GM21390 (cell line): ENCODE results near the gene RNF13.
A peak's percentile ranks its signal among the peaks of the same experiment; 100 is the strongest.

Experiments
- ATAC-seq: cut with Tn5 transposase; IDR thresholded peaks from one replicate; pipeline ENCODE4 v1.9.1; 2021; ENCODE audit not compliant: unreplicated experiment

Gene RNF13, protein sequence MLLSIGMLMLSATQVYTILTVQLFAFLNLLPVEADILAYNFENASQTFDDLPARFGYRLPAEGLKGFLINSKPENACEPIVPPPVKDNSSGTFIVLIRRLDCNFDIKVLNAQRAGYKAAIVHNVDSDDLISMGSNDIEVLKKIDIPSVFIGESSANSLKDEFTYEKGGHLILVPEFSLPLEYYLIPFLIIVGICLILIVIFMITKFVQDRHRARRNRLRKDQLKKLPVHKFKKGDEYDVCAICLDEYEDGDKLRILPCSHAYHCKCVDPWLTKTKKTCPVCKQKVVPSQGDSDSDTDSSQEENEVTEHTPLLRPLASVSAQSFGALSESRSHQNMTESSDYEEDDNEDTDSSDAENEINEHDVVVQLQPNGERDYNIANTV

DNA sequence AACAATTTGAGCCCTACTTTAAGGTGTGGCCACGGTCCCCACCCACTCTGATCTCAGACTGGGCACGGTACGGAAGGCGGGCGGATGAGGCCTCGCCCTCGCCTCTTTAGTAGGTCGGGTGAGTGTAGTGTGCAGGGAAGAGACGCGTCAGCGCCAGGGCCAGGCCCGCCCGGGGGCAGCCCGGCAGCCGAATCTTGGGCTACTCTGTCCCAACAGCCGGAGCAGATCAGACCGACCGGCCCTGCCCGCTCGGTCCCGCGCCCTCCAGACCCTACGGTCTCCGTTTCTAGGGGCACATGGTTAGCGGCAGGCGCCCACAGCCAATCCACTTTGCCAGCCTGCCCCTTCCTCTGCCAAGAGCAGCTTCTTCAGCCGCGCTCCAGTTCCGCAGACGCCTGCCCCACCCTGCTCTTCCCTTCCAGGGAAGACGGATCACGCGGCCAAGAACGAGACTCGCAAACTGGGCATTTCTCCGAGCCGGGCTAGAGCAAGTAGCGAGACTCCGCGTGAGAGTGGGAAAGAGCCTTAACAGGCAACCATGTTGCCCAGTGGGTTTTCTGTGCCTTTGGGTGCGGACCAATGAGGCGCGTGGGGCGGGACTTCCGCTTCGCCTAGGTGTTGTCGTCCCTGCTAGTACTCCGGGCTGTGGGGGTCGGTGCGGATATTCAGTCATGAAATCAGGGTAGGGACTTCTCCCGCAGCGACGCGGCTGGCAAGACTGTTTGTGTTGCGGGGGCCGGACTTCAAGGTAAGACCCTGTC is at the start of gene RNF13:
TSS of gene RNF13 (plus strand) at position 610 of the 761 bp plus-strand sequence. CDS start 32,812 bp downstream, outside the sequence.
- peak; percentile 91 for ATAC-seq

DNA sequence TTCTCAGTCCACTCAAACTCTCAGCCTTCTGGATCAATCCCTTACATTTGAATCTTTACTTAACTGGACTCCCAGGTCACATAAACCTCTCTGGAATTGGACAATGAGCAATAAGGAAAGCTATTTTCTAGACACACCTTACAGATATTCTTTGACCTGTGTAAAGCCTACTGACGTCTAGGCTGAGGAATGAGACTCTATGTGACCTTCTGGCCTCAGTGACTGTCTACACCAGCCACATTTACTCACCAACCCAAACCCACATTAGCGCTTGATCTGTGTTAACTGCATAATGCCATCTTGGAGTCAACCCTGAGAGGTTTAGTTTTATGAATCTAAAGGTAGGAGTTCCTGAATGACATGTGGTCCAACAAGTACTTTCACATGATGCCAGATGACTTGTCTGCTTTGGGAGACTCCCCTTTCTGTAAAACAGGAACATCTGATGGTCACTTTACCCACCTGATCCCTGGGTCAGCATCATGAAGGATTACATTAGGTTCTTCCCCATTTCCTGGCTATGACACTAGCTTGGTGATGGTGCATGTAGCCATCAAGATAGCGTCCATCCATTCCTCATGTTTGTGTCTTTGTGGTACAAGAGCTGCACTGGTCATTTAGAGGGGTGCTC is 49.3 kb upstream of the RNF13 start:
- ATAC-seq: no peak

DNA sequence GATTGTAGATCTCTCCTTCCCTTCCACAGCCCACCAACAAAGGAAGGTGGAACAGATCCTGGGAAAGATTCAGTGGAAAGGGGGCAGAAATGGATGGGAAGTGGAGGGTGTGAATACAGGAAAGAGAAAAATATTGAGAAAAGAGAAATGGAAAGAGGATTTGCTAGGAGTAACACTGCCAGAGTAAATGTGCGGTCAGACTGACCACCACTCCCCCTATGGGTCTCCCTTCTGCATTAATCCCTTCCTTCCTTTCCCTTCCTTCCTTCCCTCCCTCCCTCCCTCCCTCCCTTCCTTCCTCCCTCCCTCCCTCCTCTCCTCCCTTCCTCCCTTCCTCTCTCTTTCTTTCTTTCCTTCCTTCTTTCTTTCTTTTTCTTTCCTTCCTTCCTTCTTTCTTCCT is 48.7 kb upstream of the RNF13 start:
- ATAC-seq: no peak

DNA sequence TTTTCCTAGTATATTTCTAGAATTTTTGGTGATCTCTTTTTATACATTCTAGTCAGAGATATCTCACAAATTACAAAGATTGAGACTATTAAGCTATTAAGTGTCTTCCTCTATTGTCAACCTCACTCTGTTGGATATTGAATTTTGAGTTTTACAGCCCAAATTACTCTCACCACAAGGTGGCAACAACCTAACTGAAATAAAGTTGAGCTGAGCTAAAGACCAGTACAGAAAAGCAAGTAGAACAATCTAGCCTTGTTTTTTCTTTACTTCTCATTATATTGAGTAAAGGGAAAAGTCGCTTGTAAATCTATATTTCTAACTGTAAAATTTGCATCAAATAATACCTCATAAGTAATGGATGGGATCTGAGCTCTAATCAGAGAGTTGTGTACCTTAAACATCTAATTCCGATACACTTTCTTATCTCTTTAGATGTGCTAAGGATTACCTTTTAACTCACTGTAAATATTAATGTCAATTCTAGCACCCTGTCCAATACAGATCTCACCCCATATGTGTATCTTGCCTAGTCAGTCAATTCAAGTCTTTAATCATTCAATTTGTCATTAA is 47.2 kb upstream of the RNF13 start:
- no peak for ATAC-seq

DNA sequence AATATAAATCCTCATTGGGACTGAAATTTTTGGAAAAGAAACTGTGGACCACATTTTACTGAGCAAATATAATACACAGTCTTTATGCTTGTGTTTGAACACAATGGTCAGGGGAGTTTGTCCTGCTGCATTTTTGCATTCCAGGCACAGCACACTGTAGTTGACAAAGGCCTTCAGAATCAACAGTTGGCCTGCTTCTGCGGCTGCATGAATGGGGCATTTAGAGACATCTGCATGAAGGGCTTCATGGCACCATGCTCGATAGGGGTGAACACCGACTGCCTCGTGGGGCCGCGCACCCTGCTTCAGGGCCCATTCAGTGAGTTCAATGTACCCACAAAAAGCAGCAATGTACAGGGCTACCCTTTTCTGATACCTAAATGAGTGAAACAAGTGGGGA is 45.3 kb upstream of the RNF13 start:
- no peak for ATAC-seq

DNA sequence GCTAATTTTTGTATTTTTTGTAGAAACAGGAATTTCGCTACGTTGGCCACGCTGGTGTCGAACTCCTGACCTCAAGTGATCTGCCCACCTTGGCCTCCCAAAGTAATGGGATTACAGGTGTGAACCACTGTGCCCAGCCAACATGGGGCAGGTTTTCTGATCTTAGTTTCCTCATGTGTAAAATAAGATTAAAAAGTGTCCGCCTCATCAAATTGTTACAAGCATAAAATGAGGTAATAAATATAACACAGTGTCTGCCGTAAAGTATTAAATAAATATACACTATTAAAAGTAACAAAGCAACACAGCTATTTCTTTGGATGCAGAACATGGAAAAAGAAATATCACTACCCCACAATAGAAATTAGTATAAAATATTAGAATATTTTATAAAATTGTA is 44.3 kb upstream of the RNF13 start:
- ATAC-seq: no peak

DNA sequence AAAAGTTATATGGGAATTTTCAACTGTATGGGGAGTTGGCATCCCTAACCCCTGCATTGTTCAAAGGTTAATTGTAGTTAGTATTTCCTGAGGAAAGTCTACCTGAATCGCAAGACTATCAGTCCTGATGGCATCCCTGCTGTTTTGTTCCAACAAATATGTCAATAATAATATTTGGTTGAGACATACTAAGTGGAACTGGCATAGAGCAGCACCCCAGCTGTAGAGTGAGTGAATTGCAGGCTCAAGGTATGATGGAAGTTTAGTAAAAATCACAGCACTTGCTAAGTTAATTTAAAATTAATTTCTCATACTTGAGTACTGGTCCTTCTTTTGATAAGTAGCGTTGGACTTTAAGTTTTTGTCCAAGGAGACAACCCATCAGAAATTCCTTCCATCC is 42.8 kb upstream of the RNF13 start:
- ATAC-seq: no peak

DNA sequence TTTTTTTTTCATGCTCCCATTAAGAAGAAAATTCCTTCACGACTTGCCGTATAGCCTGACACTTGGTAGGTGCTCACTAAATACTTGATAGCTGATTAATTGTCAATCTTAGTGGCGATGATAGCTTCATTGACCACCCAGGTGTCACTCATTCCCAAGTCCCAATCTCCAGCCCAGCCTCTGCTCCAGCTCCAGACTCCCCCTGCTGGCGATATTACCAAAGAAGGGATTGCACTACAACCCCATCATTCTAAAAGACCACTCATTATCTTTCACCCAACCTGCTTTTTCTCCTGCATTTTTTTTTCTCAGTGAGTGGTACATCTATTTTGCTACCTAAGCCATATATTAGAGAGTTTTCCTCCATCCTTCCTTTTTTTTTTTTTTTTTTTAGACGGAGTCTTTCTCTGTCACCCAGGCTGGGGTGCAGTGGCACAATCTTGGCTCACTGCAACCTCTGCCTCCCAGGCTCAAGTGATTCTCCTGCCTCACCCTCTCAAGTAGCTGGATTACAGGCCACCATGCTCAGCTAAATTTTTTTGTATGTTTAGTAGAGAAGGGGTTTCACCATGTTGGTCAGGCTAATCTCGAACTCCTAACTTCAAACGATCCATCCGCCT is 41.3 kb upstream of the RNF13 start:
- peak; percentile 70 for ATAC-seq

DNA sequence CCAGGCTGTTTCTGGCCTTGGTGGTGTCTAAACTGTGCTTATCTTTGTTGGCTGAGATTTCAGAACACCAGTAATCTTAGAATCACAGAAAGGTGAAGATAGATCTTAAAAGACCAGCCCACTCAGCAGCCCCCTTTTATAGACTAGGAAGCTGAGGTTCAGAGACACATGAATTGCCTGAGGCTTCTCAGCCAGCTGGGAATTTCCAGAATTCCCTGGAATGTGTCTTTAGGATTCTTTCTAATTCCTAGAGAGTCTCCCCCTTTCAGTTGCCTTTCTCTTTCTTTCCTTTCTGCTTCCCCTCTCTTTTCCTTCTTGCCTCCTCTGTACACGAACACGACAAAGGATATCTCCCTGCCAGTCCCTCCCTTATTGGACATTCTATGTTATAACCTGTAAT is 40.2 kb upstream of the RNF13 start:
- no peak for ATAC-seq

DNA sequence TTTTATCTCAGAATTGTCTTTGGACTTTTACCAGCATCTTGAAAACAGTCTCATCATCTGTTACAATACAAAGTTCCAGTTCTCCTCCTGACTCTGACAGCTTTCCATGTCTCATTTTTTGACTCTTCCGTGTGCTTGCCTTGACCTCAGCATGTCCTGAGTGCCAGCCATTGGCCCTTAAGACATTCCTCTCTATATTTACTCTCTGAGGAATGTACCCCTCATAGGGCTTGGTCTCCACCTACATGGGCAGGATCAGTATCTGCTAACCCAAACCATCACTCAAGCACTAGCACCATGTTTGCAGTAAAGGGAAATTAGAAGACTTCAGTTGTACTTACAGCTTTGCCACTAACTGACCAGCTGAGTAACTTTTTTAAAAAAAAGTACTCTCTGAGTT is 36.8 kb upstream of the RNF13 start:
- no peak for ATAC-seq

DNA sequence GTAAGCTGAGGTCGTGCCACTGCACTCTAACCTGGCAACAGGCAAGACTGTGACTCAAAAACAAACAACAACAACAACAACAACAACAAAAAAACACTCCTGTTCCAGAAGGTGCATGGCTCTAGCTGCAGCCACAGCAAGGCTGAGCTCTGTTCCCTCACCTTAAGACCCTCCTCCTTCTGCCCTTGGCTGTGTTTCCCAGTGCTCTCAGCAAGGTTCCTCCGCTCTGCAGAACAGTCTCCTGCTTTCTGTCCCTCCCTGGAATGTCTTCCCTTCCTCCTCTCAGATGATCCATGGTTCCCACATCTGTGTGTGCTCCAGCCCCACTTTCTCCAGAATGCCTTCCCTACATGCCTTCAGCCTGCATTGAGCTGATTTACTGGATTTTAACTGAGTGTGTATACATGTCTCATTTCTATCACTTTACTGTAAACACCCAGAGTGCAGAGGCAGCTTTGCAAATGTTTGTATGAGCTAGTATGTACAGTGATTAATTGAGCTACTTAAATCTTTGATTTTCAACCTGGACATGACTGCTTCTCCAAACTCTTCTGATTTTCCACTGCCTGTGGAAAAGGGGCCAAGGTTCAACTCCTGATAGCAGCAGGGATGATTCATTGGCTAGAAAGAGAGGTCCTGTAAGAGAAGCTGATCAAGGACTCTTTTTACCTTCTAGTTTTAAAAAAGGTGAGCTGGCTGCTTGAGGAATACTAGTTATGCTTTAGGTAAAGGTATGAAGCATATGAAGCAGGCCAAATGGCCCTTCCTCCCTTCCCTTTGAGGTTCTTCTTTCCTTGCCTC is 35.4 kb upstream of the RNF13 start:
- no peak for ATAC-seq

DNA sequence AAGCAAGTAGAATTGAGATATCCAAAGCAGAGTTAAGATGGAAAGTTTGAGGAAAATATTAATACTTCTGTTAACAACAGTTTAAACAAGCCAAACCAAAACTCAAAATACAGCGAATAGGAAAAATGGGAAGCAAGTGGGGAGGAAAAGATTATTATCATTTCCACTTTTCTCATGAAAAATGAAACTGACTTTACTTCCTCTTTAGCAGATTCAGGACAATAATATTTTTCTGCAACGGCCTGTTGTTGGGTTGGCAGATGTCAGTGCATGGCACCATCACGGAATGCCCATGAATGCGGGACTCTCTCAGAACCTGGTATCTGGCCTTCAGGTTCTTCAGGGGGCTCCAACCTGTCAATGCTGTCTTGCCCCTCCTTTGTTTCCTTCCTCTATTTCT is 31.8 kb upstream of the RNF13 start:
- no peak for ATAC-seq

DNA sequence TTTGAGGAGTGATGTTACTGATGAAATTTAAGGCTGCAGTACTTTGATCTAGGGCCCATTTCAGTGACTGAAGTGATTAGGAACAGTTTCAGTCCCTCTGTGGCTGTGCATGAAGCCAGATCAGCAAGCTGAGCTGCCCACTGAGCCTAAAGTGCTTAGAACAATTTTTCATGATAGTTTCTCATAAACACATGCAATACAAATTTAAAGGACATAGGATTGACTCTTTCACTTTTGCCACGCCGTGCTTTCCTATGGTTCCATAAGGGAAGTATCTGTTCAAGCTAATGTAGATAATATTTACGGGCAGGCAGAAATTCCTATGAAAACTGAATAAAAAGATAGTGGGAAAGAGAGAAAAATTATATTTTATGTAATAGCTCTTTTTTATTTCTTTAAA is 31.3 kb upstream of the RNF13 start:
- no peak for ATAC-seq

DNA sequence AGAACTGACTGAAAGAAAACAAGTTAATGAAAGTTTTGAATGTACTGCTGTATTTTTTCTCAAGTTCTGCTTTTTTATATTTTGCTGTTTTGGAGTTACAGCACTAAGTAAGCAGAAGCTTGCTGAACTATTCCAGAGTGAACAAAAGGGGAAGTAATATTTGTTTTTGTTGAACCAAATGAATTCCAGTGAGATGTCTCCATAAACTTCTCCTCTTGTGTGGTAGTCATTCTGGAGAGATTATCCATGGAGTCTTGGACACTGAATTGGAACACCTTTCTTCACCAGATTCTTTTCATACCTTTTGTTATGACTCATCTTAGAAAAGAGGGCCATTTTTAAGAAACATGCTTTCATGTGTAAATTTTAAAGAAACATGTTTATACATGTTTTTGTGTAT is 29.4 kb upstream of the RNF13 start:
- no peak for ATAC-seq

DNA sequence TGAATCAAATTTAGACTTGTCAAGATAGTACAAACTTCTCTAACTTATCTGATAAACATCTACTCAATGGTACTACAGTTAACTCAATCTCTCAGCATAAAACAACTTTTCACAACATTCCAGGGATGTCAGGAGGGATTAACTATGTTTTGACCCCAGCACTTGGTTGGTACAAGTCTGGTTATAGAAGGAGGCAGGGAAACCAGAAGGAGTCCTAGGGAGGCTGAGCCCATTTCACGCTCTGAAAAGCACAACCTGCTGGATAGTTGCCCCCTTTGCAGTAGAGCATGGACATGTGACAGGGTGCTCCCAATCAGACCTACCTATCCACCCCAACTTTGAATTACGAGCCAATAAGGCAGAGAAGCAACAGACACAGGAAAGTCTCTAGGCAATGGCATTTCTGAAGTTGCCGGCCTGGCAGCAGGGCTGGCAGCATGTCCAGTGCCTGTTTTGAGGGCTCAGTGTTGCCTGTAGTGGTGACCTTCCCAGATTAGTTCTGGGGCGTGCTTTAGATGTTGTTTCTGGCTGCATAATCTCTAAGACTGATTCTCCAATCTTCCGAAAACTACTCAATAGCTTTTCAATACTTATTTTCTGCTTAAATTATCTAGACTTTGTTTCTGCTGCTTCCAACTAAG is 28.8 kb upstream of the RNF13 start:
- no peak for ATAC-seq

DNA sequence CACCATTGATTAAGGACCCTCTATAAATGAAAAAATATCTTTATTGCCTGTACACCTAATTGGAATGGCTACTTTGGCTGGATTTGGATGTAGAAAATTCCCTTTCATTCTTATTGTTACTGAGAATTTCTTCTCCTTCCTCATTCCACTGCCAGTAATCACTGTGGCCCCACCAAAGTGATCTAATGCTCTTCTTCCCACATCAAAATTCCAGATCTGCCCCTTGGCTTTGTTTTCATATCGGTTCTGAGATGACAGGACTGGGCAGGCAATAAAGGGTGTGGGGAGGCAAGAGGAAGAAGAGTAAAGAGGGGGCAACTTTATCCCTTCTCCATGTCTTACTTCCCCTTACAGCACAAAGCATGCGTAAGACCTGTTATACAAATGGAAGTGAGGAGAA is 22.7 kb upstream of the RNF13 start:
- no peak for ATAC-seq

DNA sequence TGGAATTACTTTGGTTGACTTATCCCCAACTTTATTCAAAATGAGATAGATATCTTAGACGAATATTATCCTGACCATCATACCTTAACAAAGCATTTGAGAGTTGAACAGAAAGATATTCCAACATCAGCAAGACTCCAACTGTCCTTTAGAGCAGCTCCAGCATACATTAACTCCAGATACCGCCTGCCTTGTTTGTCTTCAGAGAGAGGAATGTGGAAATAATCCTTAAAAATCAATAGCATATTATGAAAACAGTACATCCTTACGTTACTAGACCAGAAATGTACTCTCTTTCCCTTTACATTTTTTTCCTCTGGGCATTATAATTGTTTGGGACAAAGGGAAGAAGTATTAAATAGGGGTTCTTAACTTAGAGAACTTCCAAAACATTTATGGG is 22.3 kb upstream of the RNF13 start:
- no peak for ATAC-seq

DNA sequence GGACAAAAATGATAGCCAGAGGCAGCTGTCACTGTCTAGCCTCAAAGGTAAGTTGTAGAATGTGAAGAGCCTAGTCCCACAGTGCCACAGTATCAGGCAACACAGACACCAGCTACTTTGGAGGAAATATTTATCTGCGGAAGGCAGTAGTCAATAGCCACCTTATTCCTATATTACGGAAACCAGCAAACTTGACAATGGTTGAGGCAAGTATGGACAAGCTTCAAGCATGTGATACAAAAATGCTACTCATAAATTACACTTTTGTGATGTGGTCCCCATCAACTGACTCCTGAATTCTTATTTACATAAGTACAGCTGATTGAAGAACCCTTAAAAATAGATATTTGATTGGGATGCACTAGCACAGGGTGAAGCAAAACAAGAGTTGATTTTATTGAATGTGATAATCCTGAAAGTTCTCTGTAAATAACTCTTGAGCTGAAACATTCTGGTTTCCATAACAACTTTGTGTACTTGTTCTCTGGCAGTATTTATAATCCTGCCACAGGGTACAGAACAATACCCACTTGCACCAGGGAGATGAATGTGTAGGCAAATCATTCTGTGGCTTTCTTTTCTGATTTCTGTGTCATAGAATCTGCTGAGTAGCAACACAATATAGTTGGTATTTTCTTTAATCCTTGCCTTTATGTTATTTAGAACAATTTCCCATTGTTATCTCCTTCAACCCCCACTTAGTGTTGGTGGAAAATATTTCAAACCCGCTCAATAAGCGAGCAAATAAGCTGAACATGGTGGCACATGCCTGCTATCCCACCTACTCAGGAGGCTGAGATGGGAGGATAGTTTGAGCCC is 20.4 kb upstream of the RNF13 start, which contains the start of gene ANKUB1:
TSS of gene ANKUB1 (minus strand) at position 103 of the 819 bp plus-strand sequence. CDS start 188 bp downstream, outside the sequence.
- ATAC-seq: no peak

DNA sequence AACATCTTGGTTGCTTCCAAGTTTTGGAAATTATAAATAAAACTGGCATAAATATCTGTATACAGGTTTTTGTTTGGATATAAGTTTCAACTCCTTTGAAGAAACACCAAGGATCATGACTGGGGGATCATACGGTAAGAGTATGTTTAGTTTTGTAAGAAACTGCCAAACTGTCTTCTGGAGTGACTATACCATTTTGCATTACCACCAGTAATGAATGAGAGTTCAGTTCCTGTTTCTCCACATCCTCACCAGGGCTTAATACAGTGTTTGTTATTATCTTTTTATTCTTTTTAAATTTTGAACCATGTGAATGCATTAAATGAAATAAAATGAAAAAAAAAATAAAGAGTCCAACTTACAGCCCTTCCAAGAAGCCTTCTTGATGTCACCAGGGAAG is 17.0 kb upstream of the RNF13 start:
- ATAC-seq: no peak
